Testis (tissue), 3 donors: ENCODE measurements around the gene DACT2. TPM values are rescaled to one million over a fixed set of nuclear protein-coding genes. Genes with fewer than 3 reads are reported as not detected.

ENCODE experiments used
- DNase-seq: peaks from one replicate; pipeline ENCODE4 v3.0.0-alpha.2; 2019
- H3K27ac ChIP-seq, 2 donors: fragments of 200-600 bp; sonication (generic); one replicate each; pipeline ENCODE4 v1.5.1; 2019
- H3K27me3 ChIP-seq: fragments of 200-600 bp; sonication (generic); one replicate; pipeline ENCODE4 v1.5.1; 2019
- H3K36me3 ChIP-seq: fragments of 200-600 bp; sonication (generic); one replicate; pipeline ENCODE4 v1.5.1; 2017; ENCODE audit warnings: low read depth; ENCODE audit errors: missing control alignments
- H3K4me1 ChIP-seq: fragments of 200-600 bp; sonication (generic); one replicate; pipeline ENCODE4 v1.5.1; 2019
- H3K4me3 ChIP-seq, 2 donors: fragments of 200-600 bp; sonication (generic); one replicate each; pipeline ENCODE4 v1.5.1; 2017 to 2019
- H3K9me3 ChIP-seq: fragments of 200-600 bp; sonication (generic); one replicate; pipeline ENCODE4 v1.5.1; 2017
- POLR2A ChIP-seq: fragments of 450-650 bp; IDR thresholded peaks from one replicate; pipeline ENCODE4 v1.6.1; 2017; ENCODE audit warnings: antibody characterized with exemption, mild to moderate bottlenecking, moderate library complexity
- WGBS, 2 donors: methylation state at CpG; one replicate each; pipeline ENCODE4 v1.1.5; 2018; 5-methylcytosine and 5-hydroxymethylcytosine counted together
- intact Hi-C: fragments of 100-400 bp; cut with DNase I; formaldehyde crosslinking; loops from one replicate; pipeline ENCODE4 v1.15.1; 2023; ENCODE audit warnings: low total_unique reads
- polyA plus RNA-seq: library from polyadenylated mRNA; stranded (reverse); fragments of 350-450 nt; fragmentation: Illumina TruSeq; extraction: RNeasy Lipid Tissue Mini Kit (QIAGEN cat#74804); gene quantifications from one replicate; pipeline ENCODE4 v1.2.3, GENCODE V29; 2014; ENCODE audit warnings: low read depth, low replicate concordance; ENCODE audit not compliant: insufficient read depth
- total RNA-seq, 2 donors: library from RNA; depleted of rRNA; stranded (reverse); fragments of >200 nt; gene quantifications; one replicate each; pipeline ENCODE4 v1.2.3, GENCODE V29; 2016
- TF ChIP-seq, protein P1 (sequence below), 3 experiments: fragments of 450-650 bp in 2 of 3; fragments of 200-600 bp in 1 of 3; sonication (generic) in 1 of 3; IDR thresholded peaks; one replicate each; pipeline ENCODE4 v1.5.1; 2016 to 2019; ENCODE audit warnings: antibody characterized with exemption in 3 of 3, mild to moderate bottlenecking in 2 of 3, moderate library complexity in 1 of 3

DACT2 gene
- total and polyA plus RNA-seq, 3 donors from 2014 or later: 1.8 to 20.8 (median 2.0) TPM

DNA sequence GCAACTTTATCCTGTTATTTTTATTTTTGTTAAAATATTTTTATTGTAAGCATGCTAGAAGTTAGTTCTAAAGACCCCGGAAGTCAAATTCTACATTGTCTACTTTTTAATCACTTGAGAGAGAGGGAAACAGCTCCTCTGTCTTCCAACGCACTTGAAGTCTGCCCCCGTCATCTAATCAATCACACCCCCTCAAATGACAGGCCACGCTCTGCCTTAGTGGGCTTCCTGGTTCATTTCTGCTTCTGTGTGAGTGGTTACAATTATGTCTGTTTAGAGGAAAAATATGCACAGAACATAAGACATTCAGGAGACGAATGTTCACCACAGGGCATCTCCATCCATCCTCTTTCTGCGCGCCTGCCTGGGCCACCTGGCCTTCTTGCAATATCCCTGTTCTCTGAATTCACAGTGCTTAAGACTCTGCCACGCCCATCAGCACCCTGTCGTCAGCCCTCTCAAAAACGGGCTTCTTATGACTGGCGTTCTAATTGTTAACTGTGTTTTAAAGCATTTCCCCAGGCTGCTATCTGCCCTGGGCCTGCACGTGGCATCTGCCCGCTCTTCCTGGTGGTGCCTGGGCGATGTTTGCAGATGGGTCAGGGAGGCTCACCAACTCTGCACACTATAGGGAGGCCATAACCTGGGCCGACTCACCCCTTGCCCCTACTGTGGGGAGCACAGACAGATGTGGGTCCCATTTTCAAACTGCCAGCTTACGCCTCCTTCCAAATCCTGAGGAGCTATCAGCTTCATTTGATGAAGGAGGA lies 15.4 kb downstream of the DACT2 start:
- no peak overlapping the region for H3K27ac ChIP-seq
- H3K9me3 ChIP-seq: no peaks in the 10 kb centered on the region
- WGBS, 2 donors: 91 to 92% methylated on average over 16 of the region's 16 CpGs
- intact Hi-C loops: no loop called here
- no peaks in the 10 kb centered on the region for H3K4me1 ChIP-seq
- no peak overlapping the region for H3K4me3 ChIP-seq
- no peaks in the 10 kb centered on the region for H3K27me3 ChIP-seq
- H3K36me3 ChIP-seq: no peaks in the 10 kb centered on the region
- TF ChIP-seq POLR2A: no peak
- TF ChIP-seq, protein P1, sequence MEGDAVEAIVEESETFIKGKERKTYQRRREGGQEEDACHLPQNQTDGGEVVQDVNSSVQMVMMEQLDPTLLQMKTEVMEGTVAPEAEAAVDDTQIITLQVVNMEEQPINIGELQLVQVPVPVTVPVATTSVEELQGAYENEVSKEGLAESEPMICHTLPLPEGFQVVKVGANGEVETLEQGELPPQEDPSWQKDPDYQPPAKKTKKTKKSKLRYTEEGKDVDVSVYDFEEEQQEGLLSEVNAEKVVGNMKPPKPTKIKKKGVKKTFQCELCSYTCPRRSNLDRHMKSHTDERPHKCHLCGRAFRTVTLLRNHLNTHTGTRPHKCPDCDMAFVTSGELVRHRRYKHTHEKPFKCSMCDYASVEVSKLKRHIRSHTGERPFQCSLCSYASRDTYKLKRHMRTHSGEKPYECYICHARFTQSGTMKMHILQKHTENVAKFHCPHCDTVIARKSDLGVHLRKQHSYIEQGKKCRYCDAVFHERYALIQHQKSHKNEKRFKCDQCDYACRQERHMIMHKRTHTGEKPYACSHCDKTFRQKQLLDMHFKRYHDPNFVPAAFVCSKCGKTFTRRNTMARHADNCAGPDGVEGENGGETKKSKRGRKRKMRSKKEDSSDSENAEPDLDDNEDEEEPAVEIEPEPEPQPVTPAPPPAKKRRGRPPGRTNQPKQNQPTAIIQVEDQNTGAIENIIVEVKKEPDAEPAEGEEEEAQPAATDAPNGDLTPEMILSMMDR (IDR thresholded peaks at IDR 0.05): no peak
- DNase-seq: no peak

DNA sequence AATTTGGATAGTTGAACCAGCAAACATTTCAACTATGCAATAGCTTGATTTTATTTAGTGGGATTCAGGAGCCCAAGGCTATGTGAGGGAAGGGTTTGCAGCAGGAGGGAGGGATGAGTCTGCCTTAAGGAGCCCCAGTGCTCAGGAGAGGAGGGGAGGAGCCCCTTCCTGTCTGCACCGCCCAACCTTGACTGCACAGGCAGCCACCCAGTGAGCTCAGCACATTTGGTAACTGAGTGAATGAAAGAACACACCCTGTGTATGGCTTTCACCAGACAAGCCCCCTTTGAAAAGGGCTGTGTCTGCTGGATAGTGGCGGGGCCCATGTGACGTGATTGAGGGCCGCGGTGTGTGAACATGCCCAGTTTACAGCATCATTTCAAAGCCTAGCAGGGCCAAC lies 17.0 kb downstream of the DACT2 start:
- 82 to 84% methylated on average over 5 of the region's 5 CpGs for WGBS, 2 donors
- H3K27me3 ChIP-seq: no peaks in the 10 kb centered on the region
- TF ChIP-seq, protein P1 (IDR thresholded peaks at IDR 0.05): no peak
- TF ChIP-seq POLR2A: no peak
- H3K36me3 ChIP-seq: no peaks in the 10 kb centered on the region
- intact Hi-C loops: no loop called here
- H3K4me3 ChIP-seq: no peak overlapping the region
- no peaks in the 10 kb centered on the region for H3K9me3 ChIP-seq
- no peak overlapping the region for H3K27ac ChIP-seq
- DNase-seq: no peak
- H3K4me1 ChIP-seq: no peaks in the 10 kb centered on the region

DNA sequence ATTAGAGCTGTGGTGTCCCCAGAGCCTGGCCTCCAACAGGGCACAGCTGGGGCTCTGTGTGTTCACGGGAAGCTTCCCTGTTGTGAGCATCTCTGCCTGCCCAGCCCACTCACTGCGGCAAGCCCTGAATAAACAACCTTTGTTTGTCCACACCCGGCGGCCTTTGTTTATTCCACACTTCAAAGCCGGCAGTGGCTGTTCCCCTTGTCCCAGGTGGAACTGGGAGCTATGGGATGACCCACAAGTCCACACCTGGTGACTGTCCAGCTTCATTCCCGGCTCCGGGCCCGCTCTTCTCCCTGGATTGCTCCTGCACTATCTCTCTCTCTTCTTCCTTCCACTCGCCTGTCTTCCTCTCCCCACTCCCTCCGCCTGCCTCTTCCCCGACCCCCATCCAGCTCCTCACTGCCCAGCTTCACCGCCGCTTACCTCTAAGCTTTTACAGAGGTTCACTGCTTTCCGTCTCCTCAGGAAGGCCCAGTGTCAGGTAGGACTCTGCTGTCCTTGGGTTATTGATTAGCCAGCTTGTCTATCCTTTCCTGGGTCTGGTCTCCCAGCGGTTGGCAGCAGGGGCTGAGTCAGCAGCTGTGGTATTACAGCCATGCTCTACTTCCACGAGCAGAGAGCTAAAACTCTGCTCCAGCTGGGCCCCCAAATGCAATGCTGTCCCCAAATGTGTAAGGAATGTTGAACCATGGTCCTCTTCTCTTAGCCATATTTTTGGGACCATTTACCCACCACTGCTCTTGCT lies 17.8 kb downstream of the DACT2 start:
- Histone ChIP-seq H3K4me1 (no peaks in the 10 kb centered on the region), H3K27me3 (no peaks in the 10 kb centered on the region), H3K36me3 (no peaks in the 10 kb centered on the region), H3K4me3 (no peak overlapping the region), H3K9me3 (no peaks in the 10 kb centered on the region), H3K27ac (no peak overlapping the region)
- intact Hi-C loops: no loop called here
- no peak for DNase-seq
- TF ChIP-seq, protein P1 (IDR thresholded peaks at IDR 0.05): no peak
- no peak for TF ChIP-seq POLR2A
- 88% methylated on average over 15 to 16 of the region's 16 CpGs for WGBS, 2 donors

DNA sequence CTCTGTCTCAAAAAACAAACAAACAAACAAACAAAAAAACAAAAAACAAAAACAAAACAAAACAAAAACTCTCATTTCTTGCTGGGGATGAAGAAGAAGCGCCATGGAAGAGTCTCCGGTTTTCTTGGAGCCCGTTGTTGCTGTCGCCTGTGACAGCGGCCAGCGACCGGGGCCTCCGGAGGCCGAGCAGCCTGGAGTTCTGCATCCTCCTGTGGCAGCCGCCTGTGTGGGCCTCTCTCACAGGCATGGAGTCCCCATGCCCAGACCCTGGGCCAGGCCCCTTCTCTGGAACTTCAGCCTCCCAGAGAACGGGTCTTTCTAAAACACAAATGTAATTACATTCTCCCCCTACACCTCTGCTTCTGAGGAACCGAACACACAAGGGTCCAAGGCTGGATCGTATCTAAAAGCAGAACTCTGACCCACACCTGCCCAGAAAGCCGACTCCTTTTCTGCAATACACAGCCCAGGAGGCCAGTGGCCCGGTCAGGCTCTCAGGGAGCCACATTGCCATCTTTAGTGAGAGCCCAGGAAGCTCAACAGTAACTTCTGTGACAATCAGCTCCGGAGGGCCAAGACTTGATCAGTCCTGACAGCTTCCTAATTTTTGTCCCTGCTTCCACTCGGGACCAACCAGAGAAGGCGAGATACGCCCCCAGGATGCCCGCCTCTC lies 18.5 kb downstream of the DACT2 start:
- Histone ChIP-seq H3K4me1 (no peaks in the 10 kb centered on the region), H3K27ac (no peak overlapping the region), H3K36me3 (no peaks in the 10 kb centered on the region), H3K9me3 (no peaks in the 10 kb centered on the region), H3K27me3 (no peaks in the 10 kb centered on the region), H3K4me3 (no peak overlapping the region)
- TF ChIP-seq POLR2A: no peak
- TF ChIP-seq, protein P1 (IDR thresholded peaks at IDR 0.05): no peak
- WGBS, 2 donors: 89 to 92% methylated on average over 16 to 20 of the region's 20 CpGs
- intact Hi-C loops: no loop called here
- DNase-seq: no peak
